KG1 (cell line): ENCODE data around the gene OOSP4B.
"Not testable (repeated sequence)": the region's sequence is repeated elsewhere in the genome, so short reads cannot be mapped to it uniquely, and the experiment has no call there.

Experiments
- DNase-seq: peaks from one replicate; lab custom pipeline; 2025; lab: John Stamatoyannopoulos, UW

OOSP4B gene

GRCh38 chr11:60059521-60060240, 42.7 kb downstream of the OOSP4B start:
- DNase-seq = no peak

DNA sequence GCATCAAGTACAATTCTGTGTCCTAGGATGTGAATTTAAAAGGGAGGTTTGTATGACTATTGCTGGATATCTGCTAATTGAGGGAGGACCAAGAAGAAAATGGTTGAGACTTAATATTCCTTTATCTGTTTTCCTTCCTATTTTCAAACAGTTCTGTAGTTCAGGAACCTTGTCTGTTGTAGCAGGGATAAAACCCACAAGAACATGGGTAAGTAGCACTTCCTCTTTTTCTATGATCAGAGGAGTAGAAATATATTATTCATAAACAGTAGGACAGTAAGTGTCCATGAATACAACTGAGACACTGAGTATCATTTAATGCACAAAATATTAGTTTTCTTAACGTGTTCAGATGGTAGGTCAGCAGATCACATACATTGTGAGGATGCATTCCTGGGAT, 47.1 kb downstream of the OOSP4B start:
- peak; percentile 40 for DNase-seq

- DNase-seq = no peak
Observed at GRCh38 chr11:60065801-60066200, 48.8 kb downstream of the OOSP4B start.

- no peak for DNase-seq
Observed at GRCh38 chr11:60069450-60069849, 52.5 kb downstream of the OOSP4B start.

DNA sequence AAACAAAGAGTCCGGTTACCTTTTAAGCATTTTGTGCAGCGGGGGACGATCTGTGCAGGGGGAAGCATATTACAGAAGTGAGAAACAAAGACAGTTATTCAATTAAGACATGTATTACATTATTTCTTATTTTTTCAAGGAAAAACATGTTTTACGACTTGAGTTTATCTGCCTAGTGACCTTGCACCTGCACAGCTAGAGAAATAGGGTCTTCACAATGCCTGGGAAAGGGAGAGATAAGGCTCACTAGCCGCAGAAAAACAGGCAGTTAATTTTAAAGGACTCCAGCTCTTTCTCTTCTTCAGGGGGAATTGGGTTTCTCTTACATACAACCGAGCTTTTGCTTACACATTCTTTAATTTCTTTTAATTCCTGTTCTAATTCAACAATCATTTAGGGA, 54.7 kb downstream of the OOSP4B start:
- DNase-seq = not testable (repeated sequence)

GRCh38 chr11:60077216-60077817, 60.3 kb downstream of the OOSP4B start:
- no peak for DNase-seq

GRCh38 chr11:60077981-60078380, 61.0 kb downstream of the OOSP4B start:
- DNase-seq = no peak

- no peak for DNase-seq
Observed at GRCh38 chr11:60078745-60079144, 61.8 kb downstream of the OOSP4B start.

DNA sequence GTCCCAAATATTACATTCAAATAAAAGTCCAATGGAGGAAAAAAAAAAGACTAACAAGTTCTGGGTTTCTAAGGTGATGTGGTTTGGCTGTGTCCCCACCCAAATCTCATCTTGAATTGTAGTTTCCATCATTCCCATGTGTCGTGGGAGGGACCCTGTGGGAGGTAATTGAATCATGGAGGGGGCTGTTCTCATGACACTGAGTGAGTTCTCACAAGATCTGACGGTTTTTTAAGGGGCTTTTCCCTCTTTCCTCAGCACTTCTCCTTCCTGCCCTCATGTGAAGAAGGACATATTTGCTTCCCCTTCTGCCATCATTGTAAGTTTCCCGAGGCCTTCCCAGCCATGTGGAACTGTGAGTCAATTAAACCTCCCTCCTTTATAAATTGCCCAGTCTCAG, 63.6 kb downstream of the OOSP4B start:
- DNase-seq = no peak
